GM12873 (cell line): ENCODE measurements around the gene WFDC13.

Experiments
- TF ChIP-seq, protein P1 (sequence below): IDR thresholded peaks from 2 replicates; pipeline ENCODE4 v1.5.1; 2012; ENCODE audit warnings: low read depth, mild to moderate bottlenecking, moderate library complexity, low read length, control low read depth; ENCODE audit not compliant: insufficient read depth; ENCODE audit errors: missing control alignments

WFDC13 gene

DNA sequence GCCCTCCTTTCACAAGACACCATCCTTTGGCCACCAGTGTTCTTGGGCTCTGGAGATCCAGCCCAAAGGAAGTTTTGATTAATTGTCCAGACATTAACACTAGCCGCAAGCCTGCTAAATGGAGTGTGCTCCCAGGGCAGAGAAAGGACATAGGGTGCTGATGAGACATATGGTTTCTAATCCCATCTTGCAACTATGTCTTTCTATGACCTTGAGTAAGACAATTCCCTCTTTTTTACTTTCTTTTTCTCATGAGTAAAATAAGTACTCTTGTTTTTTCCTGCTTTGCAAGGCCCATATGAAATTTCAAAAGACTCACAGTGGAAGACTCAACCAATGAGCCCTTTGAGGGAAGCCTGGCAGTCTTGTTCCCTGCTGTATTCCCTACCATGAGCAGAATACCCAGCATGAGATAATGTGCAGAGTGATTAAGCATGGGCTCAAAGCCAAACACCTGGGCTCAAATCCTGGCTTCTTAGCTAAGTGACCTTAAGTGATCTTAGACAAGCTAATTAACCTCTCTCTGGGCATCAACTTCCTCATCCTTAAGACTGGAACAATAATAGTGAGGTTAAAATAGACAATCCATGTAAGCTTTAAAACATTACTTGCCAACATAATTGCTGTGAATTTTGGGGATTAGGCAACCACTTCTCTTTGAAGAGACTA, 3.3 kb downstream of the WFDC13 start, which contains the start of gene WFDC10B:
TSS of gene WFDC10B (minus strand) at position 51 of the 669 bp plus-strand sequence. CDS start 19,027 bp downstream, outside the sequence.
- TF ChIP-seq, protein P1, sequence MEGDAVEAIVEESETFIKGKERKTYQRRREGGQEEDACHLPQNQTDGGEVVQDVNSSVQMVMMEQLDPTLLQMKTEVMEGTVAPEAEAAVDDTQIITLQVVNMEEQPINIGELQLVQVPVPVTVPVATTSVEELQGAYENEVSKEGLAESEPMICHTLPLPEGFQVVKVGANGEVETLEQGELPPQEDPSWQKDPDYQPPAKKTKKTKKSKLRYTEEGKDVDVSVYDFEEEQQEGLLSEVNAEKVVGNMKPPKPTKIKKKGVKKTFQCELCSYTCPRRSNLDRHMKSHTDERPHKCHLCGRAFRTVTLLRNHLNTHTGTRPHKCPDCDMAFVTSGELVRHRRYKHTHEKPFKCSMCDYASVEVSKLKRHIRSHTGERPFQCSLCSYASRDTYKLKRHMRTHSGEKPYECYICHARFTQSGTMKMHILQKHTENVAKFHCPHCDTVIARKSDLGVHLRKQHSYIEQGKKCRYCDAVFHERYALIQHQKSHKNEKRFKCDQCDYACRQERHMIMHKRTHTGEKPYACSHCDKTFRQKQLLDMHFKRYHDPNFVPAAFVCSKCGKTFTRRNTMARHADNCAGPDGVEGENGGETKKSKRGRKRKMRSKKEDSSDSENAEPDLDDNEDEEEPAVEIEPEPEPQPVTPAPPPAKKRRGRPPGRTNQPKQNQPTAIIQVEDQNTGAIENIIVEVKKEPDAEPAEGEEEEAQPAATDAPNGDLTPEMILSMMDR: no peak

DNA sequence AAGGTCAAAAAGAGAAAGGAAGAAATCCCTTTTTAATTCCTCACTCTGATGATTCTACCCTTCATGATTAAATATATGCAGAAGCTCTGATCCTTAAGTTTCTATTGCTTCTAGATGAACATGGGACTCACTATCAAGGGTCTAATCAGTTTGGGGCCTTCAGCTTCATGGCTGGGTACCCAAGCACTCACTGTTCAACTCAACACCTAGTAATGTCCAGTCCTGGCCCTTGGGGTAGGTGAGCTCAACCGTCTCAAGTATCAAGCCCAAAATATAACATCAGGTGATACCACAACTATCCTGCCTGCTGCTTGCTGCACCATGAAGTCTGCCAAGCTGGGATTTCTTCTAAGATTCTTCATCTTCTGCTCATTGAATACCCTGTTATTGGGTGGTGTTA, 20.2 kb downstream of the WFDC13 start, which contains the start of gene SPINT4:
TSS of gene SPINT4 (plus strand) at position 301 of the 400 bp plus-strand sequence. CDS start at position 322, 21 bp downstream.
- TF ChIP-seq, protein P1: no peak

DNA sequence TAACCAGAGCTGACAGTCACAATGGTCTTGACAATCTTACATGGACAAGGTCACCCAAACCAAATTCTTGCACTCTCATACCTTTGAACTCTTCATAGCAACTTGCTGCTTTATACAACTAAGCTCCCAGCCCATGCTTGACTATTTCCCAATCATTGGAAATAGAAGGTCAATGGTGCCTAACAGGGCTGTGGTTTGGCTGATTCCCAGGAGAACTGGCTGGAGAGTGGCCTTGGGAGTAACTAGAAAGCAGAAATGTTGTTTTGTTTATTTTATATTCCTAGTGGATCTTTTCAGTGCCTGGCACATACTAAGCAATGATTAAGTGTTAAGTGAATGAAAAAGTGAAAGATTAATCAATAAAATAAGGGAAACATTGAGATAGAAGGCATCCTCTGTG, 23.3 kb downstream of the WFDC13 start:
- TF ChIP-seq, protein P1: no peak

DNA sequence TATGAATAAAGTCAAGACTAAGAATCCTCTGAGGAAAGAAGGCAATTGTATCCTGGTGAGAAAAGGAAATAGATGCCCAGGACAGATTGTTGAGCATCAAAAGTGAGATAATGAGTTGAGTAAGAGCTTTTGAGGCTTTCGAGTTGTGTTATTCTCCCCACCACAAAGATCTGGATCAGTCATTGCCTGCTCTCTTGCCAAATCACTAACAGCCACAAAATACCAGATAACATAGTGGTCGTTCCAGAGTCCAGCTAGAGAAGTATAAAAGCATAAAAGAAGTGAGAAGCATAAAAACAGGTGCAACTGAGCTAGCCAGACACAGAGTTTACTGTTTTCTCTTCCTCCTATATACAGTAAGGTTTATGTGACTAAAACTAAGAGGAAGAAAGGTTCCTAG, 25.2 kb downstream of the WFDC13 start:
- TF ChIP-seq, protein P1: no peak

DNA sequence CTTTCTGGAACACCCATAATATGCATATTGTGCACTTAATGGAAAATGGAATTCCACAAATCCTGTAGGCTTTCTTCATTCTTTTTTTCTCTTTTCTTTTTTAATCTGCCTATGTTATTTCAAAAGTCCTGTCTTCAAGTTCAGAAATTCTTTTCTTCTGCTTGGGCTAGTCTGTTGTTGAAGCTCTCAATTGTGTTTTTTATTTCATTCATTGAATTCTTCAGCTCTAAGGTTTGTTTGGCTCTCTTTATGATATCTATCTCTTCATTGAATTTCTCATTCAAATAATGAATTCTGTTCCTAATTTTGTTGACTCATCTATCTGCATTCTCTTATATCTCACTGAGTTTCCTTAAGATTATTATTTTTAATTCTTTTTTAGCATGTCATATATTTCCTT, 30.4 kb downstream of the WFDC13 start:
- TF ChIP-seq, protein P1: no peak

DNA sequence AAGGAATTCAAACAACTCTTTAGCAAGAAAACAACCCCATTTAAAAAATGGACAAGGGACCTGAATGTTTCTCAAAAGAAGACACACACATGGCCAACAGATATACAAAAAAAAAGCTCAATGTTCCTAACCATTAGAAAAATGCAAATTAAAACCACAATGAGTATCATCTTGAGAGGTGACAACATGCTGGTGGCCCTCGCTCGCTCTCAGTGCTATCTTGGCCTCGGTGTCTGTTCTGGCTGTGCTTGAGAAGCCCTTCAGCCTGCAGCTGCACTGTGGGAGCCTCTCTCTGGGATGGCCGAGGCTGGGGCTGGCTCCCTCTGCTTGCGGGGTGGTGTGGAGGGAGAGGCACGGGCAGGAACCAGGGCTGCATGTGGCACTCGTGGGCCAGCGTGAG, 33.7 kb downstream of the WFDC13 start:
- TF ChIP-seq, protein P1: no peak

DNA sequence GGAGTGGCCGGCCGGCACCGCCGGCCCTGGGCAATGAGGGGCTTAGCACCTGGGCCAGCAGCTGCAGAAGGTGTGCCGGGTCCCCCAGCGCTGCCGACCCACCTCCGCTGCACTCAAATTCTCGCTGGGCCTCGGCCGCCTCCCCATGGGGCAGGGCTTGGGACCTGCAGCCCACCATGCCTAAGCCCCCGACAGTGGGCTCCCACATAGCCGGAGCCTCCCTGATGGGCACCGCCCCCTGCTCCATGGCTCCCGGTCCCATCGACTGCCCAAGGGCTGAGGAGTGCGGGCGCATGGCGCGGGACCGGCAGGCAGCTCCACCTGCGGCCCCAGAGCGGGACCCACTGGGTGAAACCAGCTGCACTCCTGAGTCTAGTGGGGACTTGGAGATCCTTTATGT, 34.1 kb downstream of the WFDC13 start:
- TF ChIP-seq, protein P1: no peak

DNA sequence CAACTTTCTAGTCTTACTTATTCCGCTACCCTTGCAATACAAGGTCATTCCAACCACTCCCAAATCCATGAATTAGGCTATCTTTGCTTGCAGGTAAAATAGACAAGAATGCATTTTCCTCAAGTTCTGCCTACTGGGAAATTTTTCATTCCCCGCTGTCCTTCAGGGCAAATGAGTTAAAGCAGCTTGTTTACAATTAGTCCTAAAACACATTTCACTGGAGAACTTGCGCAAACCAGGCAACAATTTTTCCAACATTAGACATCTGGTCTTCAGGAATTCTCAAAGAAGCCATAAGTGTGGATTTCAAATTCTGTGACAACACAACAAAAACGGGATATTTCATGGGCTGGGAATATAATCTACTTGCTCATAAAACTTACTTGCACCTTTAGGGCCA, 40.8 kb downstream of the WFDC13 start:
- TF ChIP-seq, protein P1: no peak
